Stimulated activated naive CD8-positive, alpha-beta T cell treated with anti-CD3 and anti-CD28 coated beads, Interleukin-15, Interleukin-2, amounts not matched to agents 100 ng/mL and 50 ng/mL, for 24 hours (primary cell): Measurements from ENCODE around the gene THADA.
A peak's percentile ranks its signal among the peaks of the same experiment; 100 is the strongest.

Source experiments
- H3K27ac Mint-ChIP-seq: one replicate; pipeline ENCODE4 v1.8.0; 2021; ENCODE audit warnings: mild to moderate bottlenecking, mixed read lengths
- H3K27me3 Mint-ChIP-seq: one replicate; pipeline ENCODE4 v1.8.0; 2021; ENCODE audit warnings: mixed read lengths
- H3K36me3 Mint-ChIP-seq: one replicate; pipeline ENCODE4 v1.8.0; 2021; ENCODE audit warnings: low read depth, mixed read lengths
- H3K4me1 Mint-ChIP-seq: one replicate; pipeline ENCODE4 v1.8.0; 2021; ENCODE audit warnings: low read depth, mixed read lengths
- H3K4me3 Mint-ChIP-seq: one replicate; pipeline ENCODE4 v1.8.0; 2021; ENCODE audit warnings: mild to moderate bottlenecking, mixed read lengths
- H3K9me3 Mint-ChIP-seq: one replicate; pipeline ENCODE4 v1.8.0; 2021; ENCODE audit warnings: mixed read lengths

THADA gene

DNA sequence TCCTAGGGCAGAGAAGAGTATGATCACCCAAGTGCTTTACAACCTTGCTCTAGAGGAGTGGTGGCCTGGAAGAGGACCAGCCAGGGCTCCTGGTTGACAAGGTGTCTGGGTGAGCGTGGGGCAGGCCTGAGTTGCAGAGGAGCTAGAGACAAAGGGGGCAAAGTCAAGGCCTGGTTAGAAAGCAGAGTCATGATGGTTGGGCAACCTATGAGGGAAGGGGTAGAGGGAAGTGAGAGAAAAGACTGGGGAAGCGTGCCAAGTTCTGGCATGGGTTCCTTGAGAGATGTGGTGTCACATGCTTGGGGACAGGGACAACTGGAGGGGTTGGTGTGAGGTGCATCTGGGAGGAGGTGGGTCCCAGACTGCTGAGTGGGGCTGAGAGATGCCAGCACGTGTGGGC lies 382.9 kb downstream of the THADA start:
- Mint-ChIP-seq H3K9me3 (no peaks in the 10 kb centered on the region), H3K4me1 (peaks cover 33% of the 10 kb centered on the region), H3K27me3 (no peaks in the 10 kb centered on the region), H3K36me3 (no peaks in the 10 kb centered on the region), H3K27ac (no peak overlapping the region), H3K4me3 (no peak overlapping the region)

GRCh38 chr2:43212216-43212835 lies 383.5 kb downstream of the THADA start:
- Mint-ChIP-seq H3K36me3 (no peaks in the 10 kb centered on the region), H3K4me3 (no peak overlapping the region), H3K27ac (no peak overlapping the region), H3K9me3 (no peaks in the 10 kb centered on the region), H3K27me3 (no peaks in the 10 kb centered on the region), H3K4me1 (peaks cover 31% of the 10 kb centered on the region)

- Mint-ChIP-seq H3K36me3 (no peaks in the 10 kb centered on the region), H3K27me3 (no peaks in the 10 kb centered on the region), H3K9me3 (no peaks in the 10 kb centered on the region), H3K4me3 (peak overlapping the region; percentile 23), H3K4me1 (peaks cover 31% of the 10 kb centered on the region), H3K27ac (peak overlapping the region; percentile 74)
These were observed 385.2 kb downstream of the THADA start for GRCh38 chr2:43210467-43211303.

DNA sequence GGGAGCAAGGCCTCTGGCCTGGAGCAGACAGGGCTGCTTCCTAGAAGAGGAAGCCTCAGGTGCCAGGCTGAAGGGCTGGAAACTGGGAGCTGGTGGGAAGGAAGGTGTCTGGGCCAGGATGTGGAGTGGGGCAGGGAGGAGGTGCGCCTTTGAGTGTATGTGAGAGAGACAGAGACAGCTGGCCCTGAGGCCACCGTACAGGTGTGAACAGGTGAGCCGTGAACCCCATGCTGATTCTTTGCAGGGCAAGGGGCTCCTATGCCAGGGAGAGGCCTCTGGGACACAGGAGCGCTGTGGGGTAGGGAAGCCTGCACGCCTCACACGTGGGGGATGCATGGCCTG lies 385.7 kb downstream of the THADA start:
- Mint-ChIP-seq H3K36me3 (no peaks in the 10 kb centered on the region), H3K27me3 (no peaks in the 10 kb centered on the region), H3K4me1 (peaks cover 31% of the 10 kb centered on the region), H3K27ac (no peak overlapping the region), H3K4me3 (no peak overlapping the region), H3K9me3 (no peaks in the 10 kb centered on the region)

DNA sequence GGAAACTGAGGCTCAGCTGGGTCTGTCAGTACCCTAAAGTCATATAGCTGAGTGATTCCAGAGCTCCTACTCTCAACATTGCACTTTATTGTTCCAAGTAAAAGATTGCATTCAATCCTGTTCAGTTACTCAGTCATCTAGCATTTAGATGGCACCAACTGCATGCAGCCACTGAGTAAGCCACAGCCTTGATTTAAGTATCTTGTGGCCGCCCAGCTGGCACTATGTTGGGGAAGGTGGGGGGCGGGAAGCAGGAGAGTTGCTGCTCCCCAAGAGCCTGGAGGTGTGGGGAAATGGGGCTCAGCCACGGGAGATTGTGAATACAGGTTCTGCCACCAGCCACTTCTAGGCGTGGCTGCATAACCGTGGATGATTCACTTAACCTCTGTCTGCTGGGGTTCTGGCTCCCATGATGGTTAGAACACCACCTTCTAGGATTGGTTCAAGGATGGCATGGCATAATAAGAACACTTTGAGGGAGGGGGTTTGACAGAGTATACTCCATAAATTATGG lies 386.6 kb downstream of the THADA start:
- no peaks in the 10 kb centered on the region for H3K27me3 Mint-ChIP-seq
- no peak overlapping the region for H3K4me3 Mint-ChIP-seq
- peaks cover 31% of the 10 kb centered on the region for H3K4me1 Mint-ChIP-seq
- H3K27ac Mint-ChIP-seq = no peak overlapping the region
- no peaks in the 10 kb centered on the region for H3K36me3 Mint-ChIP-seq
- H3K9me3 Mint-ChIP-seq = no peaks in the 10 kb centered on the region

GRCh38 chr2:43207553-43208300 lies 388.1 kb downstream of the THADA start:
- Mint-ChIP-seq H3K27ac (no peak overlapping the region), H3K36me3 (no peaks in the 10 kb centered on the region), H3K4me3 (no peak overlapping the region), H3K27me3 (no peaks in the 10 kb centered on the region), H3K4me1 (peaks cover 26% of the 10 kb centered on the region), H3K9me3 (no peaks in the 10 kb centered on the region)

GRCh38 chr2:43206602-43207001 lies 389.2 kb downstream of the THADA start:
- H3K4me1 Mint-ChIP-seq = peaks cover 23% of the 10 kb centered on the region
- no peaks in the 10 kb centered on the region for H3K27me3 Mint-ChIP-seq
- H3K27ac Mint-ChIP-seq = no peak overlapping the region
- no peak overlapping the region for H3K4me3 Mint-ChIP-seq
- H3K9me3 Mint-ChIP-seq = no peaks in the 10 kb centered on the region
- H3K36me3 Mint-ChIP-seq = no peaks in the 10 kb centered on the region

DNA sequence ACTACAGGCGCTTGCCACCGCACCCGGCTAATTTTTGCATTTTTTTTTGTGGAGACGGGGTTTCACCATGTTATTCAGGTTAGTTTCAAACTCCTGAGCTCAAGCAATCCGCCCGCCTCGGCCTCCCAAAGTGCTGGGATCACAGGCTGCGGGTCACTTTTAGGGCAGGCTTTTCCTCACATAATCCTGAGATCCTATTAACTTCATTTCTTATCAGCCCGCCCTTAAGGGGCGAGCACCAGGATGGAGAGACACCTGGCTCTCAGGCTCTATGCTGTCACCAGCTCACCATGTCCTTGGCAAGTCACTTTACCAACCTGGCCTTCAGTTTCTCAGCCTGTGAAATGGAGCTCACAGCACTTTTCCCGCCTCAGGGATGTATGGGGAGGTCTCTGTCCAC lies 392.5 kb downstream of the THADA start:
- Mint-ChIP-seq H3K36me3 (no peaks in the 10 kb centered on the region), H3K9me3 (no peaks in the 10 kb centered on the region), H3K4me1 (peaks cover 22% of the 10 kb centered on the region), H3K4me3 (no peak overlapping the region), H3K27ac (no peak overlapping the region), H3K27me3 (no peaks in the 10 kb centered on the region)

- Mint-ChIP-seq H3K36me3 (no peaks in the 10 kb centered on the region), H3K9me3 (no peaks in the 10 kb centered on the region), H3K27me3 (no peaks in the 10 kb centered on the region), H3K4me1 (peaks cover 22% of the 10 kb centered on the region), H3K27ac (no peak overlapping the region), H3K4me3 (no peak overlapping the region)
These were observed 393.5 kb downstream of the THADA start for GRCh38 chr2:43202289-43202688.

GRCh38 chr2:43201497-43201896 lies 394.3 kb downstream of the THADA start:
- H3K27me3 Mint-ChIP-seq = no peaks in the 10 kb centered on the region
- H3K36me3 Mint-ChIP-seq = no peaks in the 10 kb centered on the region
- H3K9me3 Mint-ChIP-seq = no peaks in the 10 kb centered on the region
- H3K4me3 Mint-ChIP-seq = no peak overlapping the region
- H3K27ac Mint-ChIP-seq = no peak overlapping the region
- peaks cover 30% of the 10 kb centered on the region for H3K4me1 Mint-ChIP-seq

DNA sequence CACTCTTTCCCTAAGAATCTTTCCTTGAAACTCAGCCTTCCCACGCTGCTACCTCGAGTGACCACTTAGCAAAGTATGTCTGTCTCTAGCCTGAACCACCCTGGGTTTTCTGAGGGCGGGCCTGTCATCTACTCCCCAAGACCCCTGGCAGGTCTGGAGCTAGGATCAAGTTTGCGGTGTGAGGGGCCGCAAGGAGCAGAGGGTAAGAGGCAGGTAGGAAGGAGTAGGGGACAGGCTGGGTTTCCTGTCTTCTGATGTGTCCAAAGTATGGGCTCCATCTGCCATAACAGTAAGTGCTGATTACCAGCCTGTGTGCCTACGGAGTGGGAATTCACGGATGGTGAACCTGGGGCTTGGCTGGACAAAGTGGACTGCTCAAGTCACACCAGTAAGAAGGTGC lies 394.8 kb downstream of the THADA start:
- Mint-ChIP-seq H3K27ac (no peak overlapping the region), H3K4me1 (peaks cover 33% of the 10 kb centered on the region)

GRCh38 chr2:43199492-43200488 lies 396.0 kb downstream of the THADA start:
- H3K27ac Mint-ChIP-seq = no peak overlapping the region
- H3K36me3 Mint-ChIP-seq = no peaks in the 10 kb centered on the region
- no peaks in the 10 kb centered on the region for H3K9me3 Mint-ChIP-seq
- no peaks in the 10 kb centered on the region for H3K27me3 Mint-ChIP-seq
- H3K4me1 Mint-ChIP-seq = peaks cover 45% of the 10 kb centered on the region
- H3K4me3 Mint-ChIP-seq = no peak overlapping the region

More for the DNA sequence above, 394.8 kb downstream of the THADA start:
- Mint-ChIP-seq H3K27me3 (no peaks in the 10 kb centered on the region), H3K4me3 (no peak overlapping the region), H3K36me3 (no peaks in the 10 kb centered on the region), H3K9me3 (no peaks in the 10 kb centered on the region)

DNA sequence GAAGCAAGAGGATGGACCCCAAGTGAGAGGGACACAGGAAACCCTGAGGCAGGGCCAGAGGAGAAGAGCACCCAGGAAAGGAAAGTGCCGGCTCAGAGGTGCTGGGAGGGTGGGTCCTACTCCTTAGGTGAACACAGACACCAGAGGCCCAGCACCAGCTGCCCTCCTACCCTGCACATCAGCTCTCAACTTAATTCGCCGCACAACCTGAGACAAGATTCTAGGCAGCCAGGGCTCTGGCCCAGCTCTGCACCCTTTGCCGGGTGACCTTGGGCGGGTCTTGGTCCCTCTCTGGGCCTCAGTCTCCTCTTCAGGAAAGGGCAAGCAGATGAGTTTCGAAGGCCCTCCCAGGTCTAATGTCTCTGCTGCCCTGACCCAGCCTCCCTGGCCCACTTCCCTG lies 397.6 kb downstream of the THADA start:
- no peak overlapping the region for H3K27ac Mint-ChIP-seq
- no peaks in the 10 kb centered on the region for H3K36me3 Mint-ChIP-seq
- no peak overlapping the region for H3K4me3 Mint-ChIP-seq
- H3K27me3 Mint-ChIP-seq = no peaks in the 10 kb centered on the region
- H3K4me1 Mint-ChIP-seq = peaks cover 60% of the 10 kb centered on the region
- no peaks in the 10 kb centered on the region for H3K9me3 Mint-ChIP-seq

DNA sequence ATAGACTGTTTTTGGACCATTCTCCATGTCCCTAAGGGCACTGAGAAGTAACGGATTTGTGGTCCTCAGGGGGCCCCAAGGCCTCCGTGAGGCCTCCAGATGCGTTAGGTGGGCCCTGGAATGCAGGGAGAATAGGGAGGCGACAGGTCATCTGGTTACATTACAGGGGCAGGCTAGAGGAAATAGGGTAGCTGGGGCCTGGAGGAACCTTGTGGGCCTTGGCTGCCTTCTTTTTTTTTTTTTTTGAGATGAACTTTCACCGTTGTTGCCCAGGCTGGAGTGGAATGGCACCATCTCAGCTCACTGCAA lies 398.3 kb downstream of the THADA start:
- H3K4me1 Mint-ChIP-seq = peaks cover 67% of the 10 kb centered on the region
- no peaks in the 10 kb centered on the region for H3K9me3 Mint-ChIP-seq
- H3K36me3 Mint-ChIP-seq = no peaks in the 10 kb centered on the region
- peak overlapping the region; percentile 88 for H3K27ac Mint-ChIP-seq
- H3K27me3 Mint-ChIP-seq = no peaks in the 10 kb centered on the region
- no peak overlapping the region for H3K4me3 Mint-ChIP-seq
